ENCODE data around the gene ATP11A.

DNA sequence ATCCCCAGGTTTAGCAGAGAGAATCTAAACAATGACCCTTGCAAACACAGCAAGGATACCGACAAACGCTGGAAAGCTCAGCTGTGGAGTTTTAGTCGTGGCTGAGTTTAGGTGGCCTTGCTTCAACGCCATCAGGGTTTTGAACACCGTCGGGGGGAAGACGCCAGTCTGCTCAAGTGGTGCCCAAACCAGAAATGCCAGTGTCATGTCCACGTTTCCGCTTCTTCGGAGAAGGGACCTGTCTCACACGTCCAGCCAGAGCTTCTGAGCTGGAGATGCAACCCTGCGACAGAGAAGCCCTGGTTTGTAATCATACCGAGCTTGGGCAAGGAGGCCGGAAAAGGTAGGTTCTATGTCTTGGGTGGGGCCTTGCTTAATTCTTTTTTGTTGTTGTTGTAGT is 42.6 kb upstream of the ATP11A start:
- TF ChIP-seq SMARCA5 (IDR thresholded peaks at IDR 0.05) (no peak), BCL11A (IDR thresholded peaks at IDR 0.05; ENCODE audit: low read depth, low read length) (no peak), EP300 (IDR thresholded peaks at IDR 0.05; ENCODE audit: borderline replicate concordance in 1 of 2, control insufficient read depth in 1 of 2, low read depth in 2 of 2, low read length in 2 of 2) (no peak), YY1 (IDR thresholded peaks at IDR 0.05; ENCODE audit: low read depth, low read length) (no peak), ZZZ3 (IDR thresholded peaks at IDR 0.05; ENCODE audit: control insufficient read depth, insufficient read length, low read depth) (no peak), ZNF217 (IDR thresholded peaks at IDR 0.05) (no peak), SPI1 (IDR thresholded peaks at IDR 0.05; ENCODE audit: borderline replicate concordance, insufficient read depth, low read depth, low read length) (no peak)
- TF ChIP-seq, protein P1, sequence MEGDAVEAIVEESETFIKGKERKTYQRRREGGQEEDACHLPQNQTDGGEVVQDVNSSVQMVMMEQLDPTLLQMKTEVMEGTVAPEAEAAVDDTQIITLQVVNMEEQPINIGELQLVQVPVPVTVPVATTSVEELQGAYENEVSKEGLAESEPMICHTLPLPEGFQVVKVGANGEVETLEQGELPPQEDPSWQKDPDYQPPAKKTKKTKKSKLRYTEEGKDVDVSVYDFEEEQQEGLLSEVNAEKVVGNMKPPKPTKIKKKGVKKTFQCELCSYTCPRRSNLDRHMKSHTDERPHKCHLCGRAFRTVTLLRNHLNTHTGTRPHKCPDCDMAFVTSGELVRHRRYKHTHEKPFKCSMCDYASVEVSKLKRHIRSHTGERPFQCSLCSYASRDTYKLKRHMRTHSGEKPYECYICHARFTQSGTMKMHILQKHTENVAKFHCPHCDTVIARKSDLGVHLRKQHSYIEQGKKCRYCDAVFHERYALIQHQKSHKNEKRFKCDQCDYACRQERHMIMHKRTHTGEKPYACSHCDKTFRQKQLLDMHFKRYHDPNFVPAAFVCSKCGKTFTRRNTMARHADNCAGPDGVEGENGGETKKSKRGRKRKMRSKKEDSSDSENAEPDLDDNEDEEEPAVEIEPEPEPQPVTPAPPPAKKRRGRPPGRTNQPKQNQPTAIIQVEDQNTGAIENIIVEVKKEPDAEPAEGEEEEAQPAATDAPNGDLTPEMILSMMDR (IDR thresholded peaks at IDR 0.05 in 2 of 3, conservative IDR thresholded peaks at IDR 0.05 in 1 of 3; ENCODE audit: control insufficient read depth in 2 of 3, extremely low read depth in 1 of 3, insufficient read depth in 1 of 3, low read depth in 3 of 3, low read length in 3 of 3), result no peak
- TF ChIP-seq, protein P2, sequence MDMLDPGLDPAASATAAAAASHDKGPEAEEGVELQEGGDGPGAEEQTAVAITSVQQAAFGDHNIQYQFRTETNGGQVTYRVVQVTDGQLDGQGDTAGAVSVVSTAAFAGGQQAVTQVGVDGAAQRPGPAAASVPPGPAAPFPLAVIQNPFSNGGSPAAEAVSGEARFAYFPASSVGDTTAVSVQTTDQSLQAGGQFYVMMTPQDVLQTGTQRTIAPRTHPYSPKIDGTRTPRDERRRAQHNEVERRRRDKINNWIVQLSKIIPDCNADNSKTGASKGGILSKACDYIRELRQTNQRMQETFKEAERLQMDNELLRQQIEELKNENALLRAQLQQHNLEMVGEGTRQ (IDR thresholded peaks at IDR 0.05; ENCODE audit: borderline replicate concordance, low read depth, low read length), result no peak
- TF ChIP-seq, protein P3, sequence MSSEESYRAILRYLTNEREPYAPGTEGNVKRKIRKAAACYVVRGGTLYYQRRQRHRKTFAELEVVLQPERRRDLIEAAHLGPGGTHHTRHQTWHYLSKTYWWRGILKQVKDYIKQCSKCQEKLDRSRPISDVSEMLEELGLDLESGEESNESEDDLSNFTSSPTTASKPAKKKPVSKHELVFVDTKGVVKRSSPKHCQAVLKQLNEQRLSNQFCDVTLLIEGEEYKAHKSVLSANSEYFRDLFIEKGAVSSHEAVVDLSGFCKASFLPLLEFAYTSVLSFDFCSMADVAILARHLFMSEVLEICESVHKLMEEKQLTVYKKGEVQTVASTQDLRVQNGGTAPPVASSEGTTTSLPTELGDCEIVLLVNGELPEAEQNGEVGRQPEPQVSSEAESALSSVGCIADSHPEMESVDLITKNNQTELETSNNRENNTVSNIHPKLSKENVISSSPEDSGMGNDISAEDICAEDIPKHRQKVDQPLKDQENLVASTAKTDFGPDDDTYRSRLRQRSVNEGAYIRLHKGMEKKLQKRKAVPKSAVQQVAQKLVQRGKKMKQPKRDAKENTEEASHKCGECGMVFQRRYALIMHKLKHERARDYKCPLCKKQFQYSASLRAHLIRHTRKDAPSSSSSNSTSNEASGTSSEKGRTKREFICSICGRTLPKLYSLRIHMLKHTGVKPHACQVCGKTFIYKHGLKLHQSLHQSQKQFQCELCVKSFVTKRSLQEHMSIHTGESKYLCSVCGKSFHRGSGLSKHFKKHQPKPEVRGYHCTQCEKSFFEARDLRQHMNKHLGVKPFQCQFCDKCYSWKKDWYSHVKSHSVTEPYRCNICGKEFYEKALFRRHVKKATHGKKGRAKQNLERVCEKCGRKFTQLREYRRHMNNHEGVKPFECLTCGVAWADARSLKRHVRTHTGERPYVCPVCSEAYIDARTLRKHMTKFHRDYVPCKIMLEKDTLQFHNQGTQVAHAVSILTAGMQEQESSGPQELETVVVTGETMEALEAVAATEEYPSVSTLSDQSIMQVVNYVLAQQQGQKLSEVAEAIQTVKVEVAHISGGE (CRISPR knock-in tag; IDR thresholded peaks at IDR 0.05), result no peak
- TF ChIP-seq, protein P4, sequence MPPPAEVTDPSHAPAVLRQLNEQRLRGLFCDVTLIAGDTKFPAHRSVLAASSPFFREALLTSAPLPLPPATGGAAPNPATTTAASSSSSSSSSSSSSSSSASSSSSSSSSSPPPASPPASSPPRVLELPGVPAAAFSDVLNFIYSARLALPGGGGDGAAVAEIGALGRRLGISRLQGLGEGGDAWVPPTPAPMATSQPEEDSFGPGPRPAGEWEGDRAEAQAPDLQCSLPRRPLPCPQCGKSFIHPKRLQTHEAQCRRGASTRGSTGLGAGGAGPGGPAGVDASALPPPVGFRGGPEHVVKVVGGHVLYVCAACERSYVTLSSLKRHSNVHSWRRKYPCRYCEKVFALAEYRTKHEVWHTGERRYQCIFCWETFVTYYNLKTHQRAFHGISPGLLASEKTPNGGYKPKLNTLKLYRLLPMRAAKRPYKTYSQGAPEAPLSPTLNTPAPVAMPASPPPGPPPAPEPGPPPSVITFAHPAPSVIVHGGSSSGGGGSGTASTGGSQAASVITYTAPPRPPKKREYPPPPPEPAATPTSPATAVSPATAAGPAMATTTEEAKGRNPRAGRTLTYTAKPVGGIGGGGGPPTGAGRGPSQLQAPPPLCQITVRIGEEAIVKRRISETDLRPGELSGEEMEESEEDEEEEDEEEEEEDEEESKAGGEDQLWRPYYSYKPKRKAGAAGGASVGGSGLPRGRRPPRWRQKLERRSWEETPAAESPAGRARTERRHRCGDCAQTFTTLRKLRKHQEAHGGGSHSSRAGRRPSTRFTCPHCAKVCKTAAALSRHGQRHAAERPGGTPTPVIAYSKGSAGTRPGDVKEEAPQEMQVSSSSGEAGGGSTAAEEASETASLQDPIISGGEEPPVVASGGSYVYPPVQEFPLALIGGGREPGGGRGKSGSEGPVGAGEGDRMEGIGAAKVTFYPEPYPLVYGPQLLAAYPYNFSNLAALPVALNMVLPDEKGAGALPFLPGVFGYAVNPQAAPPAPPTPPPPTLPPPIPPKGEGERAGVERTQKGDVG (CRISPR knock-in tag; IDR thresholded peaks at IDR 0.05), result no peak
- TF ChIP-seq, protein P5, sequence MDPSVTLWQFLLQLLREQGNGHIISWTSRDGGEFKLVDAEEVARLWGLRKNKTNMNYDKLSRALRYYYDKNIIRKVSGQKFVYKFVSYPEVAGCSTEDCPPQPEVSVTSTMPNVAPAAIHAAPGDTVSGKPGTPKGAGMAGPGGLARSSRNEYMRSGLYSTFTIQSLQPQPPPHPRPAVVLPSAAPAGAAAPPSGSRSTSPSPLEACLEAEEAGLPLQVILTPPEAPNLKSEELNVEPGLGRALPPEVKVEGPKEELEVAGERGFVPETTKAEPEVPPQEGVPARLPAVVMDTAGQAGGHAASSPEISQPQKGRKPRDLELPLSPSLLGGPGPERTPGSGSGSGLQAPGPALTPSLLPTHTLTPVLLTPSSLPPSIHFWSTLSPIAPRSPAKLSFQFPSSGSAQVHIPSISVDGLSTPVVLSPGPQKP (IDR thresholded peaks at IDR 0.05; ENCODE audit: low read depth, low read length), result no peak

Measured in GM12878 (cell line).